Muscle of arm (tissue), 12 donors: ENCODE measurements around the gene CERS5. TPM values are rescaled to one million over a fixed set of nuclear protein-coding genes. Genes with fewer than 3 reads are reported as not detected.
"Not testable (repeated sequence)": the region's sequence is repeated elsewhere in the genome, so short reads cannot be mapped to it uniquely, and the experiment has no call there.

Experiments used
- DNase-seq: peaks from one replicate; pipeline ENCODE4 v3.0.0-alpha.2; 2013
- polyA plus RNA-seq, 12 donors: library from polyadenylated mRNA; unstranded; fragments of 120-200 nt; gene quantifications; one replicate each; pipeline ENCODE4 v1.2.1, GENCODE V29; 2013; ENCODE audit not compliant: insufficient read length in 12 of 12

Gene CERS5
- polyA plus RNA-seq, 12 donors, result 32.7 to 70.9 (median 43.5) TPM; not detected in 1

GRCh38 chr12:50188241-50188781, 21.1 kb upstream of the CERS5 start:
- no peak for DNase-seq

GRCh38 chr12:50187084-50187900, 20.1 kb upstream of the CERS5 start:
- DNase-seq, result no peak

GRCh38 chr12:50186681-50187080, 19.5 kb upstream of the CERS5 start:
- no peak for DNase-seq

GRCh38 chr12:50185970-50186663, 18.9 kb upstream of the CERS5 start:
- no peak for DNase-seq

- no peak for DNase-seq
These were observed 18.2 kb upstream of the CERS5 start for GRCh38 chr12:50185301-50185895.

GRCh38 chr12:50184261-50184660, 17.1 kb upstream of the CERS5 start:
- DNase-seq, result no peak

- no peak for DNase-seq
These were observed 15.3 kb upstream of the CERS5 start for GRCh38 chr12:50182461-50182860.

GRCh38 chr12:50181691-50182090, 14.5 kb upstream of the CERS5 start:
- no peak for DNase-seq

GRCh38 chr12:50175716-50176026, 8.5 kb upstream of the CERS5 start:
- DNase-seq, result no peak

- peak; percentile 89 for DNase-seq
These were observed 8.0 kb upstream of the CERS5 start for GRCh38 chr12:50174971-50175715.

- DNase-seq, result no peak
These were observed 445 bp downstream of the CERS5 start for GRCh38 chr12:50166799-50167048.

- DNase-seq, result no peak
These were observed 2.2 kb downstream of the CERS5 start for GRCh38 chr12:50164963-50165362.

GRCh38 chr12:50162230-50162629, 4.9 kb downstream of the CERS5 start:
- DNase-seq, result no peak

- no peak for DNase-seq
These were observed 6.5 kb downstream of the CERS5 start for GRCh38 chr12:50160643-50161042.

- DNase-seq, result no peak
These were observed 9.9 kb downstream of the CERS5 start for GRCh38 chr12:50157259-50157658.

- DNase-seq, result no peak
These were observed 10.5 kb downstream of the CERS5 start for GRCh38 chr12:50156641-50157040.

GRCh38 chr12:50154947-50155346, 12.2 kb downstream of the CERS5 start:
- not testable (repeated sequence) for DNase-seq

GRCh38 chr12:50151047-50151687, 16.0 kb downstream of the CERS5 start:
- no peak for DNase-seq

- no peak for DNase-seq
These were observed 17.9 kb downstream of the CERS5 start for GRCh38 chr12:50149311-50149710.

- not testable (repeated sequence) for DNase-seq
These were observed 19.2 kb downstream of the CERS5 start for GRCh38 chr12:50148011-50148410.

- DNase-seq, result no peak
These were observed 19.9 kb downstream of the CERS5 start for GRCh38 chr12:50147281-50147680.

GRCh38 chr12:50145439-50145838, 21.7 kb downstream of the CERS5 start:
- DNase-seq, result no peak
